ENCODE results near the gene MAP3K13.

DNA sequence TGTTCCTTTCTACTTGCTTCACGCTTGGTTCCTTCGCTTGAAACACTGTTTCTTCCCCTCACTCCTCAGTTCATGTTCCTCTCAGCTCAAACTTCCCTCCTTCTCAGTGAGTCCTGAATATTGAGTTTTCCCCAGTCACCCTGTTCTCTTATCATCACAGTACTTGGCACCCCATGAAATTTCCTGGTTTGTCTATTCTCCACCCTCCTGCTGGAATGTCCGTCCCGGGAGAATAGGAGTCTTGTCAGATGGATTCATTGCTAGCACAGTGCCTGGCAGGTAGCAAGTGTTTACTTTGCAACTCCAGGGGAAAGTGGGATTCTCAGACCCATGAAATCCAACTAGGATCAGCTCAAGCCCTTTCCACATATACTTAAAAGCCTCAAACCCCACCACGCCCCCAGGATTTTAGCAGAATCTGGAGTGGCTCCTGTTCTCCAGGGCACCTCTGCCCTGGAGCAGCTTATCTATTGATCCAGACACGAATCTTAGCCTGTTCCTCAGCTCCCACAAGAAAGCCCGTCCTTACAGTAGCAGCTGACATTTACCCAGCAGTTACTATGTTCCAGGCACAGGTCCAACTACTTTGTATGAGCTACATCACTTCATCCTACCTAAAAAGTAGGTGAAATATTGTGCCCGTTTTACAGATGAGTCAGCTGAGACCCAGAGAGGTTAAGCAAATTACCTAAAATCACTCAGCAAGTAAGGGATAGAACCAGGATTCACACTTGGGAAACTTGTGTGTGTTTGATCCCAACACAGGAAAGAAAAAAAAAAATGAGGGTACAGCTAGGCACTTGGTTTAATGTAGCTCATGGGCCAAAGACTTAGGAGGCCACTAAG is 36.8 kb upstream of the MAP3K13 start:
- TF ChIP-seq EZH2 (IDR thresholded peaks at IDR 0.05) (no peak), POLR2AphosphoS5 (IDR thresholded peaks at IDR 0.05; ENCODE audit: borderline replicate concordance, low read depth, low read length) (no peak)
